ENCODE results near the gene JAKMIP1.

The JAKMIP1 gene

DNA sequence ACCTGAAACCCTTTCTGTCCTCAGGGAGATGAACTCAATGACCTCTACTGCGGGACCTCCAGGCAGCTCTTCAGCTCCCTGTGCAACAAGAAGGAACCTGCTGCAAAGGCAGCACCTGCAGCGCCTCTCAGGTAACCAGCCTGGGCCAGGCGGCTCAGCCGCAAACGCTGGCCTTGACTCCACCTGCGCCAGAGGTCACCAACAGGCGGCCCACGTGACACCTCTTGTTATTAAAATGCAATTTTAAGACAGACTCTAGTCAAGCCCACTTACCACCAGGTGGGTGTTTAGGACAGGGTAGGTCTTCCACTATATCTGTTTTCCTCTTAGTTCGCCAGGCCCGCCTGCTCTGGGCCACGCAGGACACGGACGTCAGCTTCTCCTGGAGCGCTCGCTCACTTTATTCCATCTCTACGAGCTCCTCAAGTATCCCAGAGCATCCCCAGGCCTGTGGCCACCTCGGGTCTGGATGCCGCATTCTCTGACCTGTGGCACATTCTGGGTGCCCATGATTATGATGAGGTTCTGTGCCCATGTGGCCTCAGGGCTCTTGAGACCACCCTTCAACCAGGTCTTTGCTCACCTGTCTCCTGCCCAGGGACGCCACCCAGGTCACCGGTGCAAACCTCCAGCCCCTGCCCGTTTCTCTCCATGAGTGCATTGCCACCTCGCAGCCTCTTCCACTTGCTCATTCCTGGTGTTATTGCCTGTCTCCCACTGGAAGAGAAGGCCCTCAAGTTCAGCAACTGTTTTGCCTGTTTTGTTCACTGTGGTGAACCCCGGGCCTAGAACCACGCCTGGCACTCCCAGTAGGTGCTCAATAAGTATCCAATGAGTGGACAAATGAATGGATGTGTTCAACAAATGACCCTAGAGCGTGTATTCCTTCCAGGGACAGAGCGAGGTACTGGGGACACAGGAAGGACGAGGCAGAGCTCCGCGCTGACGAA is 32.8 kb upstream of the JAKMIP1 start:
- Histone ChIP-seq H3K36me3 (replicated peaks) (no peaks in the 10 kb centered on the region), H3K27me3 (ENCODE audit: low read depth) (0 out of 2 replicates have a peak, but pooled peaks cover 3% of the 10 kb centered on the region), H3K4me3 (no peak overlapping the region), H3K4me1 (no peaks in the 10 kb centered on the region), H3K9me3 (no peaks in the 10 kb centered on the region)
- in situ Hi-C loops (cut with MboI; ENCODE audit: low sequenced_read_pairs) = no loop called here
- no peak for DNase-seq (ENCODE audit: low spot score in 2 of 2)

DNA sequence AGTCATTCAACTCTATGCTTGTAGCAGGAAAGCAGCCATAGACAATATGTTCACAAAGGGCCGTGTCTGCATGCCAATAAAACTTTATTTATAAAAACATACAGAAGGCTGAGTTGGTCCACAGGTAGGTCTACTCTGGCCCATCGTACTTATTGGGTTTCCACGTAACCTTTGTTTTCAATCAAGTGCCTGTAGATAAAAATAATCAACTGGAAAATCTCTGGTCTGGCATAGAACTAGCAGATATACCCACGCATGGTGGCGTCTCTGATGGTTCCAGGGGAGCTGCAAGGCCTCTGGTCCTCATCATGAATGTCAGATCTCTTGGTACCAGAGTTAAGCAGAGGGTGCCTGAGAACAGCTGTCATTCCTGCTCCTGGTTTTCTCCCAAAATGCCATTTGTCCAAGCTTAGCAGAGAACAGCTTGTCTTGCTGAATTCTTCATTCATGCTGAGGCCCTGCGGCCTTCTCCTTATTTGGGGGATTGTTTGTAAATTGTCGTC is 31.4 kb upstream of the JAKMIP1 start:
- Histone ChIP-seq H3K4me1 (no peaks in the 10 kb centered on the region), H3K9me3 (no peaks in the 10 kb centered on the region), H3K4me3 (no peak overlapping the region), H3K27me3 (ENCODE audit: low read depth) (no peaks in the 10 kb centered on the region), H3K36me3 (replicated peaks) (no peaks in the 10 kb centered on the region)
- in situ Hi-C loops (cut with MboI; ENCODE audit: low sequenced_read_pairs) = no loop called here
- no peak for DNase-seq (ENCODE audit: low spot score in 2 of 2)

DNA sequence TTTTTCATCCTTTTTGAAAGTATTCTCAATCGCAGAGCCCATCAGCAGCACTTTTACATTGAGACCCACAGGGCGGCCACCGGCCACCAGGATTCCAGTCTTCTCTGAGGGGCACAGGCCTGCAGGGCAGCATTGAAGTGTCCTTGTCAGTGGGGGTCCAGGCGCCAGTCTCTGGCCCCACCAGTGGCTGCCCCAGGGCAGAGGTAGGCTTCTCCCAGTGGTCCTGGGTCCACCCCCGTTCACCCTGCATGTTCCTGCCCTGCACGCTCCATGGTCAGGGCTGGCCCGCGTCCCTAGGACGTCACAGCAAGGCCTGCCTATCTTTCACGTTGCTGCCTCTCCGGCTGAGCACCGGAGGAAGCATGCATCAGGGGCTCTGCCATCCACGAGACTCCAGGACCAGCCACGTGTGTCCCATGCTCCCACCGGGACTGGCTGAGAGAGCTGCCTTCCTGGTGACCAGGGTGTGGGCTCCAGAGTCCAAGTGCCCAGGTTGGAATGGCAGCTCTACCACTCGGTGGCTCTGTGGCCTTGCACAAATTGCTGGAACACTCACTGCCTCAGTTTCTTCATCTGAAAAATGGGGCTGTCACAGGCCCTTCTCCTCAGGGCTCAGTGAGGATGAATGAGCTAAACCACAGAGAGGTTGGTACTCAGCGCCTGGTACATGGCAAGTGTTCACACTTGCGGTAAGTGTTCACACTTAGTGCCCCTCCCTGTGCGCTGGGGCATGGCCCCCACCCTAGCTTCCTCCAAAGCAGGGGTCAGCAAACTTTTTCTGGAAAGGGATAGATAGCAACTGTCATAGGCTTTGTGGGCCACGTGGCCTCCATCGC is 30.7 kb upstream of the JAKMIP1 start:
- Histone ChIP-seq H3K27me3 (ENCODE audit: low read depth) (no peaks in the 10 kb centered on the region), H3K9me3 (no peaks in the 10 kb centered on the region), H3K4me3 (no peak overlapping the region), H3K4me1 (no peaks in the 10 kb centered on the region), H3K36me3 (replicated peaks) (no peaks in the 10 kb centered on the region)
- DNase-seq (ENCODE audit: low spot score in 2 of 2) = no peak
- in situ Hi-C loops (cut with MboI; ENCODE audit: low sequenced_read_pairs) = no loop called here

DNA sequence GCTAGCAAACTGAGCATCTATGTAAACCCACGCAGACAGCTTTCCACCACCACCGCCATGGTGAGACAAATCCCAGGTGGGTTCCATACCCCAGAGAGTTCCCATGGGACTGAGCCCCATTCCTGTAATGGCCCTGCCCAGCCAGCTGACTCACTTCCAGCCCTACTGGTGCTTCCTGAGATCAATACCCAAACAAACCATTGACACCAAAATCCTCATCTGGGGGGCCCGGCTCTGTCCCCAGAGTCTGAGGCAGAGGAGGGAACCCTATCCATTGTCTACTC is 30.1 kb upstream of the JAKMIP1 start:
- Histone ChIP-seq H3K4me1 (no peaks in the 10 kb centered on the region), H3K9me3 (no peaks in the 10 kb centered on the region), H3K36me3 (replicated peaks) (no peaks in the 10 kb centered on the region), H3K27me3 (ENCODE audit: low read depth) (no peaks in the 10 kb centered on the region), H3K4me3 (no peak overlapping the region)
- DNase-seq (ENCODE audit: low spot score in 2 of 2) = no peak
- in situ Hi-C loops (cut with MboI; ENCODE audit: low sequenced_read_pairs) = no loop called here

DNA sequence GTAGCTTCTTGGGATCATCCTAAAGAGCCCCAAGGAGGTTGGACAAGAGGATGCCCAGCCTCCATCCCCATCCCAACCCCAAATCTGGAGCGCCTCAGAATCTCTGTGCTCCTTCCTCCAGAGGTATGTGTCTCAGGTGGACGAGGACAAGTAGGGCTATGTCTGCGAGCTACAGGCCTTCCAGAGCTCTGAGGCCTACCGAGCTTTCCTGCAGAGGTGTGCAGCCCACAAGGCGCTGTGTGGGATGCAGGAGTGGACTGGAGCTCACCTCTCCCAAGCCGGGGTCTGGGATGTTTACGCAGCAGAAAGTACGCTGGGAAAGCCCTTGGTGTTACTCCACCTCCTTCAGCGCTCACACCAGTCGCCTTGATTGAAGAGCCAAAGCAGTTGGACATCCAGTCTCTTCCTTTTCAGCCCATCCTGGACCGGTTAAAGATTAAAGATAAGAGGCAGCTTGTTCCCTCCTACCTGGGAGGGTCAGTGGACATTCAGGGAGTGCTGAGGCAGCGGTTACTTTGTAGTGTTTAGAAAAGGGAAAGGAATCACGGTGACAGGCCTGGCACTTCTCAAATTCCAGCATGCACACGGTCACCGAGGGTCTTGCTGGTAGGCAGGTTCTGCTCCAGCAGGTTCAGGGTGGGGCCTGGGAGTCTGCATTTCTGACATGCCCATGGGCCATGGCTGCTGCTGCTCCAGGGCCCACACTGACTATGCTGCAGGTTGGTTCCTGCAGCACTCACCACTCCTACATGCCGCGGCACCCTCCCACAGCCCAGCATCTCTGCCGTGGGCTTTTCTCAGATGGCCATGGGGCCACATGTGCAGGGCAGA is 29.5 kb upstream of the JAKMIP1 start:
- Histone ChIP-seq H3K4me3 (no peak overlapping the region), H3K27me3 (ENCODE audit: low read depth) (no peaks in the 10 kb centered on the region), H3K36me3 (replicated peaks) (no peaks in the 10 kb centered on the region), H3K9me3 (no peaks in the 10 kb centered on the region), H3K4me1 (no peaks in the 10 kb centered on the region)
- no peak for DNase-seq (ENCODE audit: low spot score in 2 of 2)
- in situ Hi-C loops (cut with MboI; ENCODE audit: low sequenced_read_pairs) = no loop called here

DNA sequence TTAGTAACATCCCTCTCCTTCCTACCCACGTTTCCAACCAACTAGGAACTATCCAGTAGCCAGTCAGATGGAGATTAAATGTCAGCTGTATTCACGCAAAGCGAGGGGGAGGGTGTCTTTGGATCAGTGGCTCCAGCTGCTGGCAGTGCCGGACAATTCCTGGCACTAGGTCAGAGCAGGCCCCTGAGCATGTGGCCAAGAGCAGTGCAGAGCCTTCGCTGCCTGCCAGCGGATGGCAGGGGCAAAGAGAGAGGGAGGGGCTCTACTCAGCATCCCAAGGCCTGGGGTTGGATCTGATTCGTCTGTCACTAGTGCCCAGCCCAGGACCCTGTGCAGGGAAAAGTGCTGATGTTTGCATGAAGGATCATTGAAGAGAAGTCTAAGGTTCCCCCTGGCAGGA is 28.7 kb upstream of the JAKMIP1 start:
- H3K27me3 ChIP-seq (ENCODE audit: low read depth) = no peaks in the 10 kb centered on the region
- no peak overlapping the region for H3K4me3 ChIP-seq
- no peak for DNase-seq (ENCODE audit: low spot score in 2 of 2)
- H3K9me3 ChIP-seq = no peaks in the 10 kb centered on the region
- in situ Hi-C loops (cut with MboI; ENCODE audit: low sequenced_read_pairs) = no loop called here
- no peaks in the 10 kb centered on the region for H3K36me3 ChIP-seq (replicated peaks)
- H3K4me1 ChIP-seq = no peaks in the 10 kb centered on the region

DNA sequence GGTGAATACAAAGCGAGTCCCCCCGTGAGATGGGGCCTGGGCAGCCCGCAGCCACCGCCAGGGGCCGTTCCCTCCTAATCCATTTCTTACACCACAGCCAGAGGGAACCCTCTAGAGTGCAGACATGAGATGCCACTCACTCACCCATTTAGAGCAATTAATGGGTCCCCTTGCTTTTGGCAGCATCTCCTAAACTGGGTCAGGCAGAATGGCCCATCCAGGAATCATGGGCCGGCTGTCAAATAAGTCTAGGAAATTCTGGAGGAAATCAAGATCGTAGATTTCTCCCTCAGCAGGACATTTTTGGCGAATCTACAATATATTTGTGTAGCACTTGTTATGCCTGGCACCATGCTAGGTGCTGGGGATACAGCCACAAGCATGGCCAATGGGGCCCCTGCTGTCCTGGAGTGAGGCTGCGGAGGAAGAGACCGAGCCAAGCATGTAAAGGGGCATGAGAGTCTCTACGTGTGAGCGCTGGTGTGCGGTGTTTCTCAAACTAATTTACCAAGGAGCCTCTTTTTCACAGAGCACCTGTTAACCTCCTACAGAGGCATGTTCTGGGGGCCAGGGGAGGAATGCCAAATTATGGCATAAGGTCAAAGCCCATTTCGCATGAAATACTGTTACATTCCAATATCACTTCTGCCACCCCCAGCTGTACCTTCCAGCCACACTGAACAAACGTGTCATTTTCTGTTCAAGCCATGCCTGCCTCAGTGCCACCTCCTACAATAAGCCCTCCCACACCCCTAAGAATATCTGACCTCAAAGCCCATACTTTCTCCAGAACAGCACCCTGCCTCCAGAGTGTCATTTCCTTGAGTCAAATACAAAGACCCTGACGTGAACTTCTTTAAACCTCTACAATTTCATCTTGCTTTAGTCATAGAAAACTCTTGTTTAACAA is 28.1 kb upstream of the JAKMIP1 start:
- in situ Hi-C loops (cut with MboI; ENCODE audit: low sequenced_read_pairs) = no loop called here
- no peak overlapping the region for H3K4me3 ChIP-seq
- H3K27me3 ChIP-seq (ENCODE audit: low read depth) = no peaks in the 10 kb centered on the region
- no peak for DNase-seq (ENCODE audit: low spot score in 2 of 2)
- no peaks in the 10 kb centered on the region for H3K36me3 ChIP-seq (replicated peaks)
- H3K9me3 ChIP-seq = no peaks in the 10 kb centered on the region
- no peaks in the 10 kb centered on the region for H3K4me1 ChIP-seq

DNA sequence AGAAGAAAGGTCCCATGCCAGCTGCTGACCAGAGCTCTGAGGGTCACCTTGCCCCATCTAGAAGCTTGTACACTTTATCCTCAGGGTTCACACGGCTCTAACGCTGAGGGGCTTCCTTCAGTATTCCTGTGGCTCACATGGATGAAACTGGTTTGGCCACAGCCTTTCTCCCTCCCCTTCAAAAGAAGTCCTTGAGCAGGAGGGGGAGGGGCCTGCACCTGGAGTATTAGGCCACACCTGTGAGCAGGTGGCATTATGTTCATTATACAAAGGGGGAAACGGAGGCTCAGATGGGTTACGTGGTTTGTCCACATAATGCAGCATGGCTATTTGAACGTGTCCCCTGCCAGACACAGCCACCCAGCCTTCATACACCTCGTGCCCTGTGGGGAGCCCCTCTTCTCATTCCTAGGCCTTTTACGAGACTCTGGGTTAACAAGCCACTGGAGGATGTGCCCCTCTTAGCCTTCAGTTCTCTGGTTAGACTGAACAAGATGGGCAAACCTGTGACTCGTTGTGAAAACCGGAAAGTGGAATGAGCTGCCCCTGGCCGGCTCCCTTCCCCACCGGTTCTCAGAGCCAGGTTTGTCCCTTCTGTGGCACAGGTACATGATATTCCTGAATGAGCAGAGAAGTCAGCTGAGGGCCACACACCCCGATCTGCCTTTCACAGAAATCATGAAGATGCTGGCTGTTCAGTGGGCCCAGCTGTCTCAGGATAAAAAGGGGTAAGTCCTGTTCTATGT is 27.2 kb upstream of the JAKMIP1 start:
- Histone ChIP-seq H3K4me1 (no peaks in the 10 kb centered on the region), H3K9me3 (no peaks in the 10 kb centered on the region), H3K27me3 (ENCODE audit: low read depth) (no peaks in the 10 kb centered on the region), H3K4me3 (no peak overlapping the region), H3K36me3 (replicated peaks) (no peaks in the 10 kb centered on the region)
- in situ Hi-C loops (cut with MboI; ENCODE audit: low sequenced_read_pairs) = no loop called here
- no peak for DNase-seq (ENCODE audit: low spot score in 2 of 2)

DNA sequence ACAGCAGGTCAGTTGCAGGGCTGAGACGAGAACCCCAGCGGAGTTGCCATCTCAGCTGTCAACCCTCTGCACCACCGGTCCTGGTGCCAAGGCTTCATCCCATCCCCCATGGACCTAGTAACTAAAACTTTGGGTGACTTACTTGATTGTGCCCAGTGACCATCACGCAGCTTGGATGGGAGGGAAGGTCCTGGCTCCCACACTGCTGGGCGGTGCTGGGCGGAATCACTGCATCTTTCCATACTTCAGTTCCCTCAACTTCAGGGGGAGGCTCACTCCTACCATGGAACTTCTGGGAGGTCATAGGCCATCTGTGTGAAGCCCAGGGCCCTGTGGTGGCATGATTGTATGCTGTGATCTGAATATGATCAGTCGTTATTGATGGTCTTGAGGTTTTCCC is 26.2 kb upstream of the JAKMIP1 start:
- Histone ChIP-seq H3K27me3 (ENCODE audit: low read depth) (no peaks in the 10 kb centered on the region), H3K9me3 (no peaks in the 10 kb centered on the region), H3K36me3 (replicated peaks) (no peaks in the 10 kb centered on the region), H3K4me1 (no peaks in the 10 kb centered on the region), H3K4me3 (no peak overlapping the region)
- in situ Hi-C loops (cut with MboI; ENCODE audit: low sequenced_read_pairs) = no loop called here
- DNase-seq (ENCODE audit: low spot score in 2 of 2) = no peak

DNA sequence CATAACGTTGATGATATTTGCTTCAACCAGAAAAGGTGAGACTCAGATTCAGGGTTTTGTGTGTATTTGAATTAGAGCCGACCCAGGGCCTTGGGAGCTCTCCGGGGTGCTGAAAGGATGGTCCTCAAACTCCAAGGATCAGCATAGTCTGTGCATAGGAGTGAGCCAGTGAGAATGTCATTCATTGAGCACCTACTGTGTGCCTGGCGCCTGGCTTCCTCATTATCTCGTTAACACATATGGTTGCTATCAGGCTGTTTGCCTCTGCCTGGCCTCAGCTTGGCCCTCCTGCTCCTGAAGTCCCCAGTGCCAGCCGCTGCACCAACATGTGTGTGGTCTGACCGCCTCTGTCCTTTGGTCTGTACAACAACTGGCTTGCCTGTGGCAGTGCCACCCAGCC is 25.1 kb upstream of the JAKMIP1 start:
- Histone ChIP-seq H3K4me3 (no peak overlapping the region), H3K9me3 (no peaks in the 10 kb centered on the region), H3K27me3 (ENCODE audit: low read depth) (no peaks in the 10 kb centered on the region), H3K4me1 (no peaks in the 10 kb centered on the region), H3K36me3 (replicated peaks) (no peaks in the 10 kb centered on the region)
- DNase-seq (ENCODE audit: low spot score in 2 of 2) = peak; percentile 17 to 57
- in situ Hi-C loops (cut with MboI; ENCODE audit: low sequenced_read_pairs) = no loop called here

DNA sequence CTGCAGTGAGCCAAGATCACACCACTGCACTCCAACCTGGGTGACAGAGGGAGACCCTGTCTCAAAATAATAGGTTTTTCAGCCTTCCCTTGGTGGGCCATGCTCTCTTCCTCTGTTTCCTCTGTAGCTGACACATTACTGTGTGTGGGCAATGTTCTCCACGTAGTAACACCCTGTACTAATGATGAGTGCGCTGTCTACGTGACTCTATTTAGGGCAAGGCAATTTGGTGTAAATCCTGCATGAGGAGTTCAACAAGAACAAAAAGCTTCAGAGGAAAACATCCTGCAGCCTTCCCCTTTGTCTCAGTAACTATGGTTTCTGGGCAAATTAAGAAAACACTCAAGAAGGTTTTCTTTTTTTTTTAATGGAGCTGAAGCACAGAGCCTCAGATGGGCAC is 24.4 kb upstream of the JAKMIP1 start:
- in situ Hi-C loops (cut with MboI; ENCODE audit: low sequenced_read_pairs) = no loop called here
- no peak for DNase-seq (ENCODE audit: low spot score in 2 of 2)
- Histone ChIP-seq H3K36me3 (replicated peaks) (no peaks in the 10 kb centered on the region), H3K27me3 (ENCODE audit: low read depth) (peaks cover under 1% of the 10 kb centered on the region; the same call in 1 of the 2 replicates), H3K4me1 (no peaks in the 10 kb centered on the region), H3K9me3 (no peaks in the 10 kb centered on the region), H3K4me3 (no peak overlapping the region)

DNA sequence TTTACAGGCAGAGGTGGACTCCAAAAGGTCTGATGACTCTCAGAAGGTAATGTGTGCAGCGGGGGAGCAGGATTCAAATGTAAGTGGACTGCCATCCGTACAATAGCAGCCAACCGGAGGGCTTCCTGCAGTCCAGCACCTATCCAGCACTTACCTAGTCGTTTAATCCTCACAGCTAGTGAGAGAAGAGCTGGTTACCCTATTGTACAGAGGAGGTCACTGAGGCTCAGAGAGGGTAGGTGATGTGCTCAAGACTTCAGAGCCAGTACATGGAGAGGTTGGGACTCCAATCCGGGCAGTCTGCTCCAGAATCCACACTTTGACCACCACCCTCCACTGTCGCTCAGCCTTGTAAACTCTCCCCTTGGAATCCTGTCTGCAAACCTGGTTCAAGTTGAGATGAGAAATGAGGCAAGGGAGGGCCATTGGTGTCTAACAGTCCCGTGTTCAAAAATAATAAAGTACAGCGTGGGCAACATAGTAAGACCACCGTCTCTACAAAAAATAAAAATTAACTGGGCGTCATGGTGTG is 22.5 kb upstream of the JAKMIP1 start:
- no peak for DNase-seq (ENCODE audit: low spot score in 2 of 2)
- Histone ChIP-seq H3K4me3 (no peak overlapping the region), H3K9me3 (no peaks in the 10 kb centered on the region), H3K4me1 (no peaks in the 10 kb centered on the region), H3K27me3 (ENCODE audit: low read depth) (peaks cover 11% of the 10 kb centered on the region), H3K36me3 (replicated peaks) (no peaks in the 10 kb centered on the region)
- in situ Hi-C loops (cut with MboI; ENCODE audit: low sequenced_read_pairs) = no loop called here

Data from HAP-1 (cell line).